NCI-H1048 (cell line): ENCODE data around the gene TRAPPC5.

Experiments used
- DNase-seq: peaks from one replicate; lab custom pipeline; 2025; lab: John Stamatoyannopoulos, UW

The TRAPPC5 gene

GRCh38 chr19:7731615-7732014 is 51.0 kb downstream of the TRAPPC5 start:
- DNase-seq: no peak

- DNase-seq: no peak
Measured at GRCh38 chr19:7732045-7732444, 51.4 kb downstream of the TRAPPC5 start, which contains the start of gene CLEC4G. Gene CLEC4G, minus strand, starts transcription at chr19:7732110. Its CDS starts 8 bp downstream, at chr19:7732102.

- DNase-seq: no peak
Measured at GRCh38 chr19:7733376-7733775, 52.7 kb downstream of the TRAPPC5 start.

GRCh38 chr19:7734220-7735203 is 53.9 kb downstream of the TRAPPC5 start:
- DNase-seq: no peak

GRCh38 chr19:7736148-7736547 is 55.5 kb downstream of the TRAPPC5 start:
- DNase-seq: no peak

- DNase-seq: no peak
Measured at GRCh38 chr19:7737215-7737614, 56.6 kb downstream of the TRAPPC5 start.
